ENCODE results near the gene HECW1. TPM values are rescaled to one million over a fixed set of nuclear protein-coding genes. Genes with fewer than 3 reads are reported as not detected.

Gene HECW1
- total RNA-seq, 6 donors from 2014 or later, result 0.10 to 1.0 (median 0.76) TPM; not detected in 1

DNA sequence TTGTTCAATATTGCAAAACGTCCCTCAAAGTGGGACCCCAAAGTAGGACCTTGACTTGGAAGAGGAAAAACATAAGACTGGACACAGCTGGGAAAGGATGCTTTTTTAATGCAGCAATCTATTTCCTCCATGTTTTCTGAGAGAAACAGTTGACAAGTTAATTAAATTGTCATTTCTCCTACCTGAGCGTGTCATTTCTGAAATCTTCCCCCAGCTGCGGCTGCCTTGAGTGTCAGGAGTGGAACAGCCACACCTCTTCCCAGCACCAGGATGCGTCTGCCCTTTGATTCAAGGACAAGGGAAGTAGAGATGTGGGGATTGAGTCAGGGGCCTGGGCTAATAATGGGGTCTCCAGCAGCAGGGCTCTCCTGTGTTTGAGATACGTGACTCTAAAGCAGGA, 171.3 kb downstream of the HECW1 start:
- peaks cover 0 to 2% (median 0%) of the 10 kb centered on the region in 4 donors for H3K4me1 ChIP-seq
- no peaks in the 10 kb centered on the region for H3K27me3 ChIP-seq
- H3K9me3 ChIP-seq, result no peaks in the 10 kb centered on the region
- no peak overlapping the region for H3K4me3 ChIP-seq
- DNase-seq (no peak), ATAC-seq (ENCODE audit: low FRiP score in 2 of 2) (no peak)
- no peak overlapping the region for H3K27ac ChIP-seq
- H3K36me3 ChIP-seq, result no peaks in the 10 kb centered on the region
- WGBS, 2 donors, result 78 to 82% methylated on average over 5 of the region's 5 CpGs
- TF ChIP-seq POLR2AphosphoS5 (IDR thresholded peaks at IDR 0.05) (no peak), POLR2A (IDR thresholded peaks at IDR 0.05) (no peak), EP300 (IDR thresholded peaks at IDR 0.05) (no peak)
- TF ChIP-seq, protein P1, sequence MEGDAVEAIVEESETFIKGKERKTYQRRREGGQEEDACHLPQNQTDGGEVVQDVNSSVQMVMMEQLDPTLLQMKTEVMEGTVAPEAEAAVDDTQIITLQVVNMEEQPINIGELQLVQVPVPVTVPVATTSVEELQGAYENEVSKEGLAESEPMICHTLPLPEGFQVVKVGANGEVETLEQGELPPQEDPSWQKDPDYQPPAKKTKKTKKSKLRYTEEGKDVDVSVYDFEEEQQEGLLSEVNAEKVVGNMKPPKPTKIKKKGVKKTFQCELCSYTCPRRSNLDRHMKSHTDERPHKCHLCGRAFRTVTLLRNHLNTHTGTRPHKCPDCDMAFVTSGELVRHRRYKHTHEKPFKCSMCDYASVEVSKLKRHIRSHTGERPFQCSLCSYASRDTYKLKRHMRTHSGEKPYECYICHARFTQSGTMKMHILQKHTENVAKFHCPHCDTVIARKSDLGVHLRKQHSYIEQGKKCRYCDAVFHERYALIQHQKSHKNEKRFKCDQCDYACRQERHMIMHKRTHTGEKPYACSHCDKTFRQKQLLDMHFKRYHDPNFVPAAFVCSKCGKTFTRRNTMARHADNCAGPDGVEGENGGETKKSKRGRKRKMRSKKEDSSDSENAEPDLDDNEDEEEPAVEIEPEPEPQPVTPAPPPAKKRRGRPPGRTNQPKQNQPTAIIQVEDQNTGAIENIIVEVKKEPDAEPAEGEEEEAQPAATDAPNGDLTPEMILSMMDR (IDR thresholded peaks at IDR 0.05), result no peak

DNA sequence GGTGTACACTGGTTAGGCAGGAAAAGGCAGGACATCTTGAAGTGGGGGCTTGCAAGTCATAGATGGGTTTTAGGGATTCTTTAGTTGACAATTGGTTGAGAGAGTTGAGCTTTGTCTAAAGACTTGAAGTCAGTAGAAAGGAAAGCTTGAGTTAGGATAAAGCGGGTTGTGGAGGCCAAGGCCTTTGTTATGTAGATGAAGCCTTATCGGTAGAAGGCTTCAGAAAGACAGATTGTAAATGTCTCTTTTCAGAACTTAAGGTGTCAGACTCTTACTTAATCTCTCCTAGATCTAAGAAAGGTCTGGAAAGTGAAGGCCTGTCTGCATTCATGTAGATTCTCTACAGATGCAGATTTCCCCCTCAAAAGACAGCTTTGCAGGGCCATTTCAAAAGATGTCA, 177.4 kb downstream of the HECW1 start:
- DNase-seq (no peak), ATAC-seq (ENCODE audit: low FRiP score in 2 of 2) (no peak)
- H3K36me3 ChIP-seq, result no peaks in the 10 kb centered on the region
- TF ChIP-seq POLR2A (IDR thresholded peaks at IDR 0.05), result no peak
- TF ChIP-seq, protein P1 (IDR thresholded peaks at IDR 0.05), result no peak
- no peak for TF ChIP-seq POLR2AphosphoS5 (IDR thresholded peaks at IDR 0.05)
- TF ChIP-seq EP300 (IDR thresholded peaks at IDR 0.05), result no peak
- no peak overlapping the region for H3K27ac ChIP-seq
- H3K4me1 ChIP-seq, result no peaks in the 10 kb centered on the region
- WGBS, 2 donors, result 77 to 81% methylated on average over 2 of the region's 2 CpGs
- no peak overlapping the region for H3K4me3 ChIP-seq
- no peaks in the 10 kb centered on the region for H3K27me3 ChIP-seq
- peaks cover 0 to 13% (median 9%) of the 10 kb centered on the region in 4 donors for H3K9me3 ChIP-seq

DNA sequence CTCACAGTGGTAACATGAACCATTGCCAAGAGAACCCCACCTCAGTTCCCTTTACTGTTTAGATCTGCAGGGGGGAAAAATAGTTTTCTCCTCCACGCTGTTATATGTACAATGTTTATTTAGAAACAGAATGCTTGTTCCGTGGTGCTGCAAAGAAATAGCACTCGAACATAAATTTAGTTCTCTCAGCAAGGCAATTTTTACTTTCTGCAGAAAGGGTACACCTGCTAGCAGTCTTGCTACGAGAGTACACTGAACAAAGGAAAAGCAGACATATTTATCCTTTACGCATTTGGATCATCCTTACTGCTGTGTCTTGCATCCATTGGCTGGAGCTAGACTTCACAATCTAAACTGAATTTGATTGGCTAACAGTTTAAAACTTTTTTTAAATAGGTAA, 178.5 kb downstream of the HECW1 start:
- no peak overlapping the region for H3K4me3 ChIP-seq
- ATAC-seq (ENCODE audit: low FRiP score in 2 of 2) (no peak), DNase-seq (no peak)
- H3K27me3 ChIP-seq, result no peaks in the 10 kb centered on the region
- no peak overlapping the region for H3K27ac ChIP-seq
- no peaks in the 10 kb centered on the region for H3K36me3 ChIP-seq
- peaks cover 0 to 13% (median 9%) of the 10 kb centered on the region in 4 donors for H3K9me3 ChIP-seq
- WGBS, 2 donors, result 87 to 93% methylated on average over 5 of the region's 5 CpGs
- TF ChIP-seq POLR2AphosphoS5 (IDR thresholded peaks at IDR 0.05) (no peak), POLR2A (IDR thresholded peaks at IDR 0.05) (no peak), EP300 (IDR thresholded peaks at IDR 0.05) (no peak)
- TF ChIP-seq, protein P1 (IDR thresholded peaks at IDR 0.05), result no peak
- H3K4me1 ChIP-seq, result no peaks in the 10 kb centered on the region

DNA sequence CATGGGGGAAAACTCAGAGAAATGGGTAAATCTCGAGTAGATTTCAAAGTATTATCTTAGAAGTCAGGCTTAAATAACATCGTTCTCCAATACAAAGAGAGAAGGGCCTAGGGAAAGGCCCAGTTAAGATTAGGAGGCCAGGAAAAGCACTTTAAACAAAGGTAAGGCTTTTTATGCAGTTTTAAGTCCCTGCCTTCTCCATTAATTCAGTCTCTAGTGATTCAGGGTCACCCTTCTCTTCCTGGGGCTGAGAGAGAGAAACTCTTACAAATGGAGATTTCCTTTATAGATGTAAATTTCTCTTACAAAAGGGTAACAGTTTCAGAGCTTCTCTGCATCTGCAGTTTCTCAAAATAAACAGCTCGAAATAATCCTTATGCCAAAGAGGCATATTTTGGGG, 179.3 kb downstream of the HECW1 start:
- ATAC-seq (ENCODE audit: low FRiP score in 2 of 2) (no peak), DNase-seq (no peak)
- no peaks in the 10 kb centered on the region for H3K4me1 ChIP-seq
- no peaks in the 10 kb centered on the region for H3K27me3 ChIP-seq
- no peak overlapping the region for H3K27ac ChIP-seq
- no peak overlapping the region for H3K4me3 ChIP-seq
- TF ChIP-seq POLR2AphosphoS5 (IDR thresholded peaks at IDR 0.05), result no peak
- TF ChIP-seq, protein P1 (IDR thresholded peaks at IDR 0.05), result no peak
- no peak for TF ChIP-seq POLR2A (IDR thresholded peaks at IDR 0.05)
- TF ChIP-seq EP300 (IDR thresholded peaks at IDR 0.05), result no peak
- WGBS, 2 donors, result 80 to 91% methylated on average over 3 of the region's 3 CpGs
- peaks cover 0 to 13% (median 9%) of the 10 kb centered on the region in 4 donors for H3K9me3 ChIP-seq
- H3K36me3 ChIP-seq, result no peaks in the 10 kb centered on the region

DNA sequence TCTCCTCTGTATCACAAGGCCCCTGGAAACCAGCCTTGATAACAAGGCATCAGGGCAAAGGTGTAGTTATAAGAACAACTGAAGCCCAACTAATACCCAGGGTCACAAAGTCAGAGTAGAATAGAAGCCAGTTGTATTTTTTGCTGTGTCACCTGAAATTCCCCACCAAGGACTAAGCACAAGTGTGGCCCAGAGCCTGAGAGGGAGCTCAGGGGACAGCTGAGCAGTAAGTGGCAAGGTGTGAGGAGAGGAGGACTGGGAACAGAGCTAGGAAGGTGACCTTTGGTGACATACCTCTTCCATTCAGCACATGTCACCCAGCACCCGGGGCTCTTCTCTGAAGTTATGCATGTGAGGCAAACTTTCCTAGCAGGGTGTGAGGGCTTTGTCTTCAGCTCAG, 179.9 kb downstream of the HECW1 start:
- H3K4me3 ChIP-seq, result no peak overlapping the region
- peaks cover 0 to 13% (median 9%) of the 10 kb centered on the region in 4 donors for H3K9me3 ChIP-seq
- no peaks in the 10 kb centered on the region for H3K36me3 ChIP-seq
- H3K27ac ChIP-seq, result no peak overlapping the region
- no peaks in the 10 kb centered on the region for H3K4me1 ChIP-seq
- ATAC-seq (ENCODE audit: low FRiP score in 2 of 2) (no peak), DNase-seq (no peak)
- H3K27me3 ChIP-seq, result no peaks in the 10 kb centered on the region
- TF ChIP-seq POLR2AphosphoS5 (IDR thresholded peaks at IDR 0.05), result no peak
- no peak for TF ChIP-seq POLR2A (IDR thresholded peaks at IDR 0.05)
- WGBS, 2 donors, result 54 to 71% methylated on average over 1 of the region's 1 CpG

All from upper lobe of left lung (tissue), 6 donors.